Osteoblast (primary cell): ENCODE data around the gene ADAMTS18. TPM values are rescaled to one million over a fixed set of nuclear protein-coding genes. Genes with fewer than 3 reads are reported as not detected.

ENCODE experiments used
- DNase-seq: peaks from one replicate; pipeline ENCODE4 v3.0.0; 2011; ENCODE audit warnings: low spot score, mixed read lengths; ENCODE audit not compliant: insufficient read length; ENCODE audit errors: missing footprints
- H2AFZ ChIP-seq: 2 replicates; pipeline ENCODE4 v1.6.0; 2011; ENCODE audit warnings: mild to moderate bottlenecking, low read length
- H3K27ac ChIP-seq: 2 replicates; pipeline ENCODE4 v1.5.1; 2011; ENCODE audit warnings: mild to moderate bottlenecking, low read depth, low read length, moderate library complexity
- H3K27me3 ChIP-seq: 2 replicates; pipeline ENCODE4 v1.6.0; 2012; ENCODE audit warnings: mild to moderate bottlenecking, control low read depth, inconsistent platforms, low read length, moderate library complexity; ENCODE audit not compliant: insufficient read depth
- H3K36me3 ChIP-seq: 2 replicates; pipeline ENCODE4 v1.5.1; 2011; ENCODE audit warnings: mild to moderate bottlenecking, low read length, control low read depth, moderate library complexity; ENCODE audit not compliant: insufficient read depth
- H3K4me1 ChIP-seq: 2 replicates; pipeline ENCODE4 v1.5.1; 2011; ENCODE audit warnings: mild to moderate bottlenecking, low read length, control low read depth, moderate library complexity; ENCODE audit not compliant: insufficient read depth
- H3K4me2 ChIP-seq: 2 replicates; pipeline ENCODE4 v1.6.0; 2011; ENCODE audit warnings: mild to moderate bottlenecking, low read length; ENCODE audit not compliant: insufficient read depth
- H3K4me3 ChIP-seq: fragments of 200-600 bp; sonication (generic); 3 replicates; pipeline ENCODE4 v1.5.1; 2012; ENCODE audit warnings: mild to moderate bottlenecking, low read length, inconsistent platforms; ENCODE audit not compliant: insufficient read depth
- H3K79me2 ChIP-seq: 2 replicates; pipeline ENCODE4 v1.6.0; 2012; ENCODE audit warnings: mild to moderate bottlenecking, low read length, control low read depth, inconsistent platforms; ENCODE audit not compliant: insufficient read depth
- H3K9me3 ChIP-seq: 2 replicates; pipeline ENCODE4 v1.5.1; 2011; ENCODE audit warnings: low read depth, low read length, control low read depth
- H4K20me1 ChIP-seq: 2 replicates; pipeline ENCODE4 v1.6.0; 2012; ENCODE audit warnings: mild to moderate bottlenecking, low read length, control low read depth; ENCODE audit not compliant: insufficient read depth
- CTCF ChIP-seq: IDR thresholded peaks from 2 replicates; pipeline ENCODE4 v1.5.1; 2011; ENCODE audit warnings: mild to moderate bottlenecking, low read depth, low read length, moderate library complexity; ENCODE audit errors: extremely low read depth
- total RNA-seq: library from RNA; depleted of rRNA; stranded (reverse); fragments of >200 nt; gene quantifications from 2 replicates; pipeline ENCODE4 v1.2.3, GENCODE V29; 2012

The ADAMTS18 gene
- total RNA-seq, 1 donor, result not detected

DNA sequence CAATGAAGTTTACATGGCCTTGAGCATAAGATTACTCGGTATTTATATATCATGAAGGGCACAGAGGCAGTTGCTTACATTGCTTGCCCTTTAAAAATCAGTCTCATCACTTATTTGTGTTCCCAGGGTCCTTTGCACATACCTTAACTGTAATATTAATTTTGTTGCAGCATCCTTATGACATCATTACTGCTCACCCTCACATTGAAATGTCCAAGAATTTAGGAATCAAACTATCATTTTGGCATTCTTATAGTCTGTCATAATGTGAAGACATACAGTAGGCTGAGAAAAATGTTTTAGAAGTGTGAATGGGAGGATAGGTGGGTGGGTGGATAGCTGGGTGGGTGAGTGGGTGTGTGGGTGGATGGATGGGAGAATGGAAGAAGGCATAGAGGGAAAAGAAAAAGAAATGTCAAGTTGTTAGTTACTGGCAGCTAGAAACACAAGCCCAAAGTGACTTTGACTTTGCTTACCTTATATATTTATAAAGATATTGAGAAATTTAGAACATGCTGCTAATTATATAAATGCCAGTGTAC lies 17.8 kb downstream of the ADAMTS18 start:
- no peaks in the 10 kb centered on the region for H4K20me1 ChIP-seq
- no peaks in the 10 kb centered on the region for H3K79me2 ChIP-seq
- H3K27me3 ChIP-seq, result no peaks in the 10 kb centered on the region
- no peaks in the 10 kb centered on the region for H3K9me3 ChIP-seq
- no peak overlapping the region for H3K4me2 ChIP-seq
- H3K4me3 ChIP-seq, result no peak overlapping the region
- H3K4me1 ChIP-seq, result no peaks in the 10 kb centered on the region
- no peaks in the 10 kb centered on the region for H3K36me3 ChIP-seq
- H3K27ac ChIP-seq, result no peak overlapping the region
- DNase-seq, result no peak
- TF ChIP-seq CTCF, result no peak
- no peak overlapping the region for H2AFZ ChIP-seq

DNA sequence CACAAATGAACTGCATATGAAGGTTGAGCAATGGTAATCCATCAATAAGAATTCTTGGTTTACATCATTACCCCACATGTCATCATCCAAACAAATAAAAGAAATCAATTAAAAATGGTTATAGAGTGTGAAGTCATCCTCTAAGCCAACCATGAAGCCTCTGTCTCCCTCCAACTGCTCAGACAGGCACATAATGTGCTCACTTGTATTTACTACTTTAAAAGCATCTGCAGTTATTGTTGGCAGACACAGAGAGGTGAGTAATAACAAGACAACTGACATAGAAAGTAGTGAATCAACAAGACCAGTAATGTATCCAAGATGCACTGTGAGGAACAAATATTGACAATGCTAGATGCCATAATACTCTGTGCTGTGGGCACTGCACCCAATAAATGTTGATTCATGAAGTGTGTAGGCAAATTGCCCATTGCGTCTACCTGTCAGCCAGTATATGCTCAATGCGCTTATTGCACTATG lies 20.0 kb downstream of the ADAMTS18 start:
- no peak overlapping the region for H3K4me3 ChIP-seq

DNA sequence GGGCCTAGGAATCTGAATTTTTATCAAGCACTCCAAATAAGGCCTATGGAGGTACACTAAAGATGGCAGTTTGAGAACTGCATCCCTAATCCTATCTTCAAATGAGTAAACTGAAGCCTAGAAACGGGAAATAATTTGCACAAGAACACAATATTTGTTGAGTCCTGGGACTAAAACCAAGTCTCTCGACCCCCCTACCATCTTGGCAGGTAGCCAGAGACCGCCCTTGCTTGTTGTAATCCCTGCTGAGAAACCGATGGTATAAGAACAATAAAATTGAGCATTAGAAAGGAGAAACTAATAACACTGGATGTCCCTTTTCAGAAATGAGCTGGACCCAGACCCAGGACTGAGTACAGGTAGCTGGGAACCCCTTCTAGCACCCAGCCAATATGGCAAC lies 24.4 kb downstream of the ADAMTS18 start:
- no peaks in the 10 kb centered on the region for H3K4me1 ChIP-seq
- DNase-seq, result no peak
- H3K9me3 ChIP-seq, result no peaks in the 10 kb centered on the region
- TF ChIP-seq CTCF, result no peak
- no peak overlapping the region for H3K4me2 ChIP-seq
- H3K27ac ChIP-seq, result no peak overlapping the region
- no peaks in the 10 kb centered on the region for H3K79me2 ChIP-seq
- H3K36me3 ChIP-seq, result no peaks in the 10 kb centered on the region
- no peak overlapping the region for H3K4me3 ChIP-seq
- H3K27me3 ChIP-seq, result no peaks in the 10 kb centered on the region
- no peak overlapping the region for H2AFZ ChIP-seq
- no peaks in the 10 kb centered on the region for H4K20me1 ChIP-seq

More for the DNA sequence above, 20.0 kb downstream of the ADAMTS18 start:
- H2AFZ ChIP-seq, result no peak overlapping the region
- H3K9me3 ChIP-seq, result no peaks in the 10 kb centered on the region
- H4K20me1 ChIP-seq, result no peaks in the 10 kb centered on the region
- H3K4me2 ChIP-seq, result no peak overlapping the region
- TF ChIP-seq CTCF, result no peak
- H3K4me1 ChIP-seq, result no peaks in the 10 kb centered on the region
- H3K27ac ChIP-seq, result no peak overlapping the region
- H3K36me3 ChIP-seq, result no peaks in the 10 kb centered on the region
- no peaks in the 10 kb centered on the region for H3K27me3 ChIP-seq
- DNase-seq, result no peak
- H3K79me2 ChIP-seq, result no peaks in the 10 kb centered on the region

DNA sequence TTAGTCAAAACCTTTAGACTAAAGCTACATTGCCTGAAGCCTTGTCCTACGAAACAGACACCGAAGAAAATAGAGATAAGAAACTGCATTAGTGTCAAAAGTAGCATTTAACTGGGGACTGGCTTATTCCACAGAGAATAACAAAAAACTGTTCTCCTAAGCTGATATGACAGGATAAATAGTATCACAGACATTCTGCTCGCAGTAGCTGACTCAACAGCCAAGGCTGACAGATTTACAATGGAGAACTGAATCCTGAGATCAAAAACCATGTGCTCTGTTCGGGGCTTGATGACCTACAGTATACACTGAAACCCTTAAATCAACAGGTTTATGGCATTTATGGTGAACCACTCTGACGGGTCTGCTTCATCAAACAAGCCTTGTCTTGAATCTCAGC lies 25.5 kb downstream of the ADAMTS18 start:
- Histone ChIP-seq H3K9me3 (no peaks in the 10 kb centered on the region), H3K79me2 (no peaks in the 10 kb centered on the region), H3K27ac (no peak overlapping the region), H3K4me3 (no peak overlapping the region), H2AFZ (no peak overlapping the region), H3K27me3 (no peaks in the 10 kb centered on the region), H3K36me3 (no peaks in the 10 kb centered on the region), H3K4me2 (no peak overlapping the region), H3K4me1 (no peaks in the 10 kb centered on the region), H4K20me1 (no peaks in the 10 kb centered on the region)
- DNase-seq, result no peak
- TF ChIP-seq CTCF, result no peak
